HepG2 (cell line): ENCODE data around the gene EGFL8. TPM values are rescaled to one million over a fixed set of nuclear protein-coding genes. Genes with fewer than 3 reads are reported as not detected.

Experiments
- ARHGAP35 ChIP-seq: sonication (generic); formaldehyde crosslinking; IDR thresholded peaks from 2 replicates; pipeline ENCODE4 v1.9.0; 2022; ENCODE audit warnings: mild to moderate bottlenecking, inconsistent platforms, moderate library complexity, missing genetic modification reagents, borderline replicate concordance
- CEBPG ChIP-seq: IDR thresholded peaks from 2 replicates; pipeline ENCODE4 v1.6.1; 2016
- CREB3 ChIP-seq: sonication (generic); formaldehyde crosslinking; IDR thresholded peaks from 2 replicates; pipeline ENCODE4 v1.5.0; 2020; ENCODE audit warnings: missing genetic modification reagents
- DPF2 ChIP-seq: sonication (generic); formaldehyde crosslinking; IDR thresholded peaks from 2 replicates; pipeline ENCODE4 v1.4.0; 2020; ENCODE audit warnings: mild to moderate bottlenecking, low read depth, missing genetic modification reagents, borderline replicate concordance
- EZH2 ChIP-seq: conservative IDR thresholded peaks from 2 replicates; pipeline ENCODE4 v1.6.1; 2012; ENCODE audit warnings: mild to moderate bottlenecking, low read depth, low read length, moderate library complexity
- KDM3A ChIP-seq: IDR thresholded peaks from 2 replicates; pipeline ENCODE4 v1.6.1; 2018; ENCODE audit warnings: low read depth, missing compliant biosample characterization
- KMT2B ChIP-seq: IDR thresholded peaks from 2 replicates; pipeline ENCODE4 v1.6.1; 2016; ENCODE audit warnings: missing genetic modification reagents, missing compliant biosample characterization
- MTF2 ChIP-seq: sonication (generic); formaldehyde crosslinking; IDR thresholded peaks from 2 replicates; pipeline ENCODE4 v1.5.0; 2020; ENCODE audit warnings: missing genetic modification reagents, borderline replicate concordance
- MZF1 ChIP-seq: sonication (generic); formaldehyde crosslinking; IDR thresholded peaks from 2 replicates; pipeline ENCODE4 v1.8.1; 2023; ENCODE audit warnings: mild to moderate bottlenecking, missing genetic modification reagents, borderline replicate concordance
- NKX3-1 ChIP-seq: sonication (generic); formaldehyde crosslinking; IDR thresholded peaks from 2 replicates; pipeline ENCODE4 v1.5.0; 2020; ENCODE audit warnings: missing genetic modification reagents
- PBX3 ChIP-seq: sonication (generic); formaldehyde crosslinking; IDR thresholded peaks from 2 replicates; pipeline ENCODE4 v1.8.1; 2023; ENCODE audit warnings: missing genetic modification reagents, inconsistent platforms, borderline replicate concordance
- RBM39 ChIP-seq: fragments of 200-400 bp; formaldehyde crosslinking; IDR thresholded peaks from one replicate; pipeline ENCODE4 v1.6.1; 2018; ENCODE audit warnings: antibody characterized with exemption, mild to moderate bottlenecking, low read depth, low read length; ENCODE audit not compliant: poor library complexity, severe bottlenecking
- SAFB2 ChIP-seq: sonication (generic); formaldehyde crosslinking; IDR thresholded peaks from 2 replicates; pipeline ENCODE4 v1.5.1; 2020; ENCODE audit warnings: missing genetic modification reagents, low read depth, mild to moderate bottlenecking, borderline replicate concordance
- TEAD3 ChIP-seq: optimal IDR thresholded peaks from 2 replicates; pipeline ENCODE3; 2016; ENCODE audit warnings: borderline replicate concordance
- THAP7 ChIP-seq: sonication (generic); formaldehyde crosslinking; IDR thresholded peaks from 2 replicates; pipeline ENCODE4 v1.8.1; 2023; ENCODE audit warnings: mild to moderate bottlenecking, missing genetic modification reagents
- U2AF1 ChIP-seq: fragments of 200-400 bp; formaldehyde crosslinking; optimal IDR thresholded peaks from 2 replicates; pipeline ENCODE3; 2017; ENCODE audit warnings: mild to moderate bottlenecking, low read depth, low read length
- ZFY ChIP-seq: sonication (generic); formaldehyde crosslinking; IDR thresholded peaks from 2 replicates; pipeline ENCODE4 v1.4.0; 2020; ENCODE audit warnings: missing genetic modification reagents
- ZHX2 ChIP-seq, 2 experiments: sonication (generic) in 1 of 2; formaldehyde crosslinking in 1 of 2; IDR thresholded peaks; 2 replicates each; pipeline versions ENCODE4 v1.6.1 to v1.9.0; 2014 to 2022; ENCODE audit warnings: antibody characterized with exemption in 1 of 2, borderline replicate concordance in 1 of 2, inconsistent platforms in 1 of 2, low read depth in 1 of 2, missing genetic modification reagents in 1 of 2
- ZNF496 ChIP-seq: sonication (generic); formaldehyde crosslinking; IDR thresholded peaks from 2 replicates; pipeline ENCODE4 v1.8.1; 2023; ENCODE audit warnings: mild to moderate bottlenecking, moderate library complexity, missing genetic modification reagents; ENCODE audit not compliant: insufficient replicate concordance
- ZNF556 ChIP-seq: sonication (generic); formaldehyde crosslinking; IDR thresholded peaks from 2 replicates; pipeline ENCODE4 v1.4.0; 2020; ENCODE audit warnings: mild to moderate bottlenecking, missing genetic modification reagents, borderline replicate concordance
- ZNF607 ChIP-seq: sonication (generic); formaldehyde crosslinking; IDR thresholded peaks from 2 replicates; pipeline ENCODE4 v1.5.1; 2020; ENCODE audit warnings: missing genetic modification reagents, mild to moderate bottlenecking, borderline replicate concordance
- ZNF724P ChIP-seq: sonication (generic); formaldehyde crosslinking; IDR thresholded peaks from 2 replicates; pipeline ENCODE4 v1.8.0; 2022; ENCODE audit warnings: missing genetic modification reagents, borderline replicate concordance
- polyA plus RNA-seq, 8 experiments: library from polyadenylated mRNA; depleted of rRNA in 3 of 8; stranded (reverse) in 7 of 8; unstranded in 1 of 8; fragments of >200 nt; fragmentation: Illumina TruSeq in 4 of 8; extraction: Trizol in 4 of 8; gene quantifications; 2 replicates each; pipeline versions ENCODE4 v1.2.1 to v1.2.3, GENCODE V29; 2011 to 2016; ENCODE audit warnings: low read depth in 4 of 8, missing spikeins in 1 of 8, mixed read lengths in 1 of 8; ENCODE audit not compliant: insufficient read depth in 1 of 8
- total RNA-seq, 5 experiments: library from RNA; depleted of rRNA; stranded (reverse); fragments of >200 nt; fragmentation: Illumina TruSeq; extraction: Trizol; gene quantifications; 2 replicates each; pipeline ENCODE4 v1.2.3, GENCODE V29; 2016; ENCODE audit warnings: low read depth in 1 of 5

Gene EGFL8
- total and polyA plus RNA-seq, 2 of the 13 experiments (the other 11 are each of a cell fraction or from before 2014, with no cell fraction given) = 10.0 to 11.5 TPM

- TF ChIP-seq ZHX2 (IDR thresholded peaks at IDR 0.05; ENCODE audit: low read depth) (no peak), ZHX2 (CRISPR knock-in tag; IDR thresholded peaks at IDR 0.05; ENCODE audit: borderline replicate concordance) (no peak), RBM39 (no peak), CEBPG (CRISPR knock-in tag) (no peak), KDM3A (CRISPR knock-in tag) (no peak), ZNF496 (CRISPR knock-in tag) (no peak), ARHGAP35 (CRISPR knock-in tag) (no peak), SAFB2 (CRISPR knock-in tag) (no peak), DPF2 (no peak), ZFY (no peak), CREB3 (CRISPR knock-in tag) (no peak), ZNF607 (CRISPR knock-in tag) (no peak), THAP7 (no peak), ZNF724P (CRISPR knock-in tag) (no peak), TEAD3 (CRISPR knock-in tag) (no peak), U2AF1 (no peak), EZH2 (no peak), PBX3 (no peak), ZNF556 (CRISPR knock-in tag) (0 out of 2 replicates have a peak, but pooled peaks have one; percentile 5), NKX3-1 (CRISPR knock-in tag) (no peak), MZF1 (CRISPR knock-in tag) (0 out of 2 replicates have a peak, but pooled peaks have one; percentile 21), KMT2B (no peak), MTF2 (CRISPR knock-in tag) (no peak)
Measured at GRCh38 chr6:32128751-32129296, 35.6 kb upstream of the EGFL8 start (continued).
